Islet precursor cell (in vitro differentiated cells): ENCODE results near the gene TOM1.
"Not testable (repeated sequence)": the region's sequence is repeated elsewhere in the genome, so short reads cannot be mapped to it uniquely, and the experiment has no call there.

ENCODE experiments used
- DNase-seq: peaks from one replicate; pipeline ENCODE4 v3.0.0-alpha.2; 2018

The TOM1 gene

GRCh38 chr22:35377735-35378134 is 78.0 kb downstream of the TOM1 start:
- DNase-seq = no peak

- DNase-seq = no peak
Measured at GRCh38 chr22:35378621-35379020, 78.9 kb downstream of the TOM1 start.

GRCh38 chr22:35379146-35379993 is 79.7 kb downstream of the TOM1 start:
- peak; percentile 85 for DNase-seq

- no peak for DNase-seq
Measured at GRCh38 chr22:35380013-35380412, 80.3 kb downstream of the TOM1 start.

GRCh38 chr22:35380537-35381423 is 81.1 kb downstream of the TOM1 start, which contains the start of gene HMOX1:
TSS of gene HMOX1 (plus strand) at chr22:35381096. CDS start at chr22:35381174, 78 bp downstream.
- peak; percentile 93 for DNase-seq

- DNase-seq = no peak
Measured at GRCh38 chr22:35381424-35382009, 81.8 kb downstream of the TOM1 start.

GRCh38 chr22:35383679-35384071 is 84.0 kb downstream of the TOM1 start:
- no peak for DNase-seq

GRCh38 chr22:35384527-35384926 is 84.8 kb downstream of the TOM1 start:
- DNase-seq = no peak

GRCh38 chr22:35384975-35385588 is 85.4 kb downstream of the TOM1 start:
- DNase-seq = no peak

- no peak for DNase-seq
Measured at GRCh38 chr22:35386670-35387288, 87.1 kb downstream of the TOM1 start.

GRCh38 chr22:35390933-35391332 is 91.2 kb downstream of the TOM1 start:
- no peak for DNase-seq

- no peak for DNase-seq
Measured at GRCh38 chr22:35392357-35392756, 92.7 kb downstream of the TOM1 start.

GRCh38 chr22:35393116-35394010 is 93.7 kb downstream of the TOM1 start:
- no peak for DNase-seq

GRCh38 chr22:35394011-35394312 is 94.3 kb downstream of the TOM1 start:
- DNase-seq = no peak

GRCh38 chr22:35394810-35395563 is 95.3 kb downstream of the TOM1 start:
- DNase-seq = no peak

GRCh38 chr22:35396622-35397021 is 96.9 kb downstream of the TOM1 start:
- not testable (repeated sequence) for DNase-seq

GRCh38 chr22:35397095-35397904 is 97.6 kb downstream of the TOM1 start:
- DNase-seq = no peak
